ENCODE measurements around the gene ACSS3.

The ACSS3 gene

GRCh38 chr12:81255947-81256346 is 178.1 kb downstream of the ACSS3 start:
- H3K4me3 ChIP-seq (ENCODE audit: low read depth, low read length) = no peak overlapping the region
- no peak for TF ChIP-seq CTCF (IDR thresholded peaks at IDR 0.05; ENCODE audit: low read depth, low read length, missing control alignments)
- H3K36me3 ChIP-seq (replicated peaks) = no peaks in the 10 kb centered on the region
- no peak overlapping the region for H3K27ac ChIP-seq
- no peaks in the 10 kb centered on the region for H3K27me3 ChIP-seq (replicated peaks)
- in situ Hi-C loops (cut with HindIII; ENCODE audit: low pct_ligation_motif_present, low sequenced_read_pairs) = no loop called here
- DNase-seq = no peak

GRCh38 chr12:81257947-81258551 is 180.2 kb downstream of the ACSS3 start:
- Histone ChIP-seq H3K36me3 (replicated peaks) (no peaks in the 10 kb centered on the region), H3K27ac (no peak overlapping the region), H3K4me3 (ENCODE audit: low read depth, low read length) (no peak overlapping the region), H3K27me3 (replicated peaks) (no peaks in the 10 kb centered on the region)
- peak; percentile 44 for DNase-seq
- in situ Hi-C loops (cut with HindIII; ENCODE audit: low pct_ligation_motif_present, low sequenced_read_pairs) = no loop called here
- peak; percentile 46 for TF ChIP-seq CTCF (IDR thresholded peaks at IDR 0.05; ENCODE audit: low read depth, low read length, missing control alignments)

GRCh38 chr12:81259360-81259759 is 181.5 kb downstream of the ACSS3 start:
- no peak for DNase-seq
- TF ChIP-seq CTCF (IDR thresholded peaks at IDR 0.05; ENCODE audit: low read depth, low read length, missing control alignments) = no peak
- in situ Hi-C loops (cut with HindIII; ENCODE audit: low pct_ligation_motif_present, low sequenced_read_pairs) = no loop called here

GRCh38 chr12:81261508-81262207 is 183.8 kb downstream of the ACSS3 start:
- DNase-seq = no peak
- H3K4me3 ChIP-seq (ENCODE audit: low read depth, low read length) = no peak overlapping the region
- no peak overlapping the region for H3K27ac ChIP-seq
- in situ Hi-C loops (cut with HindIII; ENCODE audit: low pct_ligation_motif_present, low sequenced_read_pairs) = no loop called here
- H3K27me3 ChIP-seq (replicated peaks) = no peaks in the 10 kb centered on the region
- no peak for TF ChIP-seq CTCF (IDR thresholded peaks at IDR 0.05; ENCODE audit: low read depth, low read length, missing control alignments)
- no peaks in the 10 kb centered on the region for H3K36me3 ChIP-seq (replicated peaks)

More at GRCh38 chr12:81259360-81259759, 181.5 kb downstream of the ACSS3 start:
- no peak overlapping the region for H3K27ac ChIP-seq
- H3K27me3 ChIP-seq (replicated peaks) = no peaks in the 10 kb centered on the region
- H3K4me3 ChIP-seq (ENCODE audit: low read depth, low read length) = no peak overlapping the region
- H3K36me3 ChIP-seq (replicated peaks) = no peaks in the 10 kb centered on the region

GRCh38 chr12:81263072-81263471 is 185.2 kb downstream of the ACSS3 start:
- in situ Hi-C loops (cut with HindIII; ENCODE audit: low pct_ligation_motif_present, low sequenced_read_pairs) = no loop called here
- Histone ChIP-seq H3K27ac (no peak overlapping the region), H3K4me3 (ENCODE audit: low read depth, low read length) (no peak overlapping the region), H3K36me3 (replicated peaks) (no peaks in the 10 kb centered on the region), H3K27me3 (replicated peaks) (no peaks in the 10 kb centered on the region)
- TF ChIP-seq CTCF (IDR thresholded peaks at IDR 0.05; ENCODE audit: low read depth, low read length, missing control alignments) = no peak
- no peak for DNase-seq

All from brain microvascular endothelial cell (primary cell).